ENCODE data around the gene RAD23A.

DNA sequence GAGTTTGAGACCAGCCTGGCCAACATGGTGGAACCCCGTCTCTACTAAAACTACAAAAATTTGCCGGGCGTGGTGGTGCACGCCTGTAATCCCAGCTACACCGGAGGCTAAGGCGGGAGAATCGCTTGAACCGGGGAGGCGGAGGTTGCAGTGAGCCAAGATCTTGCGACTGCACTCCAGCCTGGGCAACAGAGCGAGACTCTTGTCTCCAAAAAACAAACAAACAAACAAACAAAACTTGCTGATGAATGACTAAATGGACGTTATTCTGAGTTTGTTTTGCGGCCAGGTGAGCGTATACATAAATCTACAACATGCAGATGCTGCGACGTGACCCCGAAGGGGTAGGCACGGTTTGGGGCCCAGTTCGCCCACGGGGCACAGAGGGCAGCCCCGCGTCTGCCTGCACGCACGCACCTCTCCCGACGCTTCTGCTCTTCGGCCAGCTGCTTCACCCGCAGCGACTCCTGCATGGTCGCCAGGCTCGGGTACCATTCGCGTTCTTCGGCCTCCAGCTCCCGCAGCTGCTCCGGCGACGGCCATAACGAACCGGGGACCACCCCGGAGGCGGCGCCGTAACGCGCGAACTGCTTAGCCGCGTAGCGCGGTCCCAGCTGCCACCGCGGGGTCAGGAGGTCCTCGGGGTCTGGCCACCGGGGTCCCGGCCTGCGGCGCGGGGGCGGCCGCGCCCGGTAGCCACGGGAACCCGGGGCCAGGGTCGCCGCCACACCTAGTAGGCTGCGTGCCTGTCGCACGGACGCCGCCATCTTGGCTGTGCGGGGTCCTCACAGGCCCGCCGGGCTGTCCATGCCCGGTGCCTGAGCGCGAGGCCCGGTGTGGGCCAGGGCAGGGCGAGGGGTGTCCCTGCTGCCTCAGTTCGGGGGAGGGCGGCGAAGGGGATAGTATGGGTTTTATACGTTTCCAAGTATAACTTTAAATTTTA, 11.1 kb downstream of the RAD23A start, which contains the start of gene GADD45GIP1:
- TF ChIP-seq CTCF (IDR thresholded peaks at IDR 0.05), result no peak
- TF ChIP-seq POLR2A (IDR thresholded peaks at IDR 0.05), result peak; percentile 71
